ENCODE measurements around the gene LMBR1. TPM values are rescaled to one million over a fixed set of nuclear protein-coding genes. Genes with fewer than 3 reads are reported as not detected.

The LMBR1 gene
- total and polyA plus RNA-seq, 2 of the 4 experiments (the other 2 are of a cell fraction): 11.9 to 19.9 TPM

DNA sequence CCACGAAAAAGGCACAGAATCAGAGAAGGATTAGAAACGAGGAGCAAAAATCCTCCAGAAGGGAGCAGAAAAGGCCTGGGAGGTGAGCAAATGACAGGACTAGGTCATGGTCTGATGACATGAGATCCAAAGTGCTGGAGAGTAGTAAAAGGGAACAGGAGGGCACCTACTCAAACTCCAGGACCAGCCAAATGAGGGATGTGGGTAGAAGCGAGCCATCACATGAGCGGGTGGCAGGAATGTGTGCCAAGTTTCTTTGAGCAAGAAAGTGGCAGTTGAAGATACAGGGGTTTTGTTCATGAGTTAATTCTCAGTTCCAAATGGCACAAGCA lies 139.8 kb downstream of the LMBR1 start:
- Histone ChIP-seq H3K23ac (ENCODE audit: low read depth, low read length) (peak overlapping the region; percentile 34; the same call in 1 of the 2 replicates), H3K27ac (ENCODE audit: insufficient read depth, low read length) (peak overlapping the region; percentile 13; the same call in 1 of the 2 replicates), H3K79me1 (ENCODE audit: low read depth in 1 of 2, low read length in 2 of 2) (peaks cover 0 to 8% of the 10 kb centered on the region in 2 experiments; a peak in 2 of 4 replicates), H3K9me3 (ENCODE audit: control insufficient read depth, insufficient read depth, low read length) (no peaks in the 10 kb centered on the region), H2AFZ (replicated peaks; ENCODE audit: low read length, poor library complexity) (no peak overlapping the region), H4K20me1 (ENCODE audit: insufficient read depth, low read length) (no peaks in the 10 kb centered on the region), H3K56ac (ENCODE audit: extremely low read depth, insufficient read depth, low read length) (no peak overlapping the region), H4K5ac (ENCODE audit: low read depth, low read length) (peak overlapping the region; percentile 16), H4K91ac (ENCODE audit: insufficient read depth, low read depth, low read length) (peak overlapping the region; percentile 85), H2AK5ac (ENCODE audit: low read depth, low read length) (peak overlapping the region; percentile 66), H2AK9ac (replicated peaks; ENCODE audit: low read depth, low read length, poor library complexity) (peak overlapping the region; percentile 15), H4K8ac (ENCODE audit: low read depth in 2 of 2, low read length in 2 of 2) (peak overlapping the region; percentile 5 to 76; a peak in 3 of 4 replicates), H3K9me1 (ENCODE audit: insufficient read depth, low read length) (peaks cover 7% of the 10 kb centered on the region), H3K4me1 (ENCODE audit: control insufficient read depth, insufficient read depth, low read length) (peaks cover 22% of the 10 kb centered on the region), H2BK20ac (ENCODE audit: low read depth, low read length) (peak overlapping the region; percentile 71), H3K18ac (ENCODE audit: low read depth, low read length) (peak overlapping the region; percentile 35), H3K27me3 (ENCODE audit: control insufficient read depth, insufficient read depth, low read length) (no peaks in the 10 kb centered on the region), H2BK5ac (ENCODE audit: low read depth, low read length, poor library complexity, severe bottlenecking) (peak overlapping the region; percentile 43), H2BK120ac (ENCODE audit: low read depth, low read length) (peak overlapping the region; percentile 85), H3K9ac (ENCODE audit: low read depth, low read length) (0 out of 2 replicates have a peak overlapping the region, but pooled peaks have one; percentile 3), H3K4me2 (ENCODE audit: low read depth, low read length) (peak overlapping the region; percentile 28), H3K4me3 (ENCODE audit: insufficient read depth, low read depth, low read length) (no peak overlapping the region), H3K4ac (ENCODE audit: low read depth, low read length) (peak overlapping the region; percentile 84; the same call in 1 of the 2 replicates), H3K14ac (replicated peaks; ENCODE audit: low read depth, low read length) (peak overlapping the region; percentile 80), H3K36me3 (ENCODE audit: control insufficient read depth, insufficient read depth, low read length) (no peaks in the 10 kb centered on the region), H2BK15ac (ENCODE audit: low read depth, low read length) (peak overlapping the region; percentile 8; the same call in 1 of the 3 replicates)
- no TSS peak for BruUV-seq (replicated peaks)
- ATAC-seq (ENCODE audit: low read depth) (no peak), DNase-seq (no peak)
- TF ChIP-seq RCOR1 (IDR thresholded peaks at IDR 0.05; ENCODE audit: insufficient replicate concordance, low read length): no peak
- TF ChIP-seq MAZ (IDR thresholded peaks at IDR 0.05; ENCODE audit: borderline replicate concordance, low read depth, low read length): no peak
- no peak for TF ChIP-seq FOS (IDR thresholded peaks at IDR 0.05; ENCODE audit: low read depth, low read length)
- TF ChIP-seq NFE2L2 (IDR thresholded peaks at IDR 0.05; ENCODE audit: low read depth, low read length): no peak
- no peak for TF ChIP-seq CTCF (conservative IDR thresholded peaks at IDR 0.05; ENCODE audit: low read depth, low read length)
- TF ChIP-seq, protein P1, sequence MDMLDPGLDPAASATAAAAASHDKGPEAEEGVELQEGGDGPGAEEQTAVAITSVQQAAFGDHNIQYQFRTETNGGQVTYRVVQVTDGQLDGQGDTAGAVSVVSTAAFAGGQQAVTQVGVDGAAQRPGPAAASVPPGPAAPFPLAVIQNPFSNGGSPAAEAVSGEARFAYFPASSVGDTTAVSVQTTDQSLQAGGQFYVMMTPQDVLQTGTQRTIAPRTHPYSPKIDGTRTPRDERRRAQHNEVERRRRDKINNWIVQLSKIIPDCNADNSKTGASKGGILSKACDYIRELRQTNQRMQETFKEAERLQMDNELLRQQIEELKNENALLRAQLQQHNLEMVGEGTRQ (IDR thresholded peaks at IDR 0.05; ENCODE audit: low read depth, low read length): no peak
- no peak for TF ChIP-seq MXI1 (IDR thresholded peaks at IDR 0.05; ENCODE audit: borderline replicate concordance, low read depth, low read length)
- TF ChIP-seq BHLHE40 (IDR thresholded peaks at IDR 0.05; ENCODE audit: low read depth, low read length): no peak
- no peak for TF ChIP-seq SMC3 (IDR thresholded peaks at IDR 0.05; ENCODE audit: low read depth, low read length)
- TF ChIP-seq RFX5 (IDR thresholded peaks at IDR 0.05; ENCODE audit: low read depth, low read length): no peak
- no peak for TF ChIP-seq CHD1 (IDR thresholded peaks at IDR 0.05; ENCODE audit: low read depth, low read length)
- TF ChIP-seq ELK1 (IDR thresholded peaks at IDR 0.05; ENCODE audit: borderline replicate concordance, low read depth, low read length): no peak
- no peak for TF ChIP-seq POLR2A (IDR thresholded peaks at IDR 0.05; ENCODE audit: low read depth, low read length)
- intact Hi-C loops (cut with micrococcal nuclease): loop anchor here (2.0 to 10.0 kb wide), 2 partner anchors 112 to 278 kb away; partner anchors contain the start of gene RNF32
- WGBS, 2 experiments (ENCODE audit: extremely low coverage in 2 of 2, insufficient read length in 1 of 2): 94% methylated on average over 2 of the region's 4 CpGs; no CpG with 5 or more reads in 1 of the 2 experiments
- CTCF ChIA-PET: interaction anchor here (1.5 to 2.3 kb wide), 2 partner anchors 17 to 24 kb away, joined by 3 to 8 read pairs; no protein-coding TSS in a partner anchor
- dilution Hi-C loops (cut with HindIII; ENCODE audit: low sequenced_read_pairs, unreplicated experiment): no loop called here
- POLR2A ChIA-PET (ENCODE audit: unreplicated experiment): interaction anchor here (0.6 kb wide), 1 partner anchor 9 kb away, joined by 10 read pairs; no protein-coding TSS in a partner anchor
- in situ Hi-C loops (cut with MboI; ENCODE audit: low sequenced_read_pairs): no loop called here

Measured in IMR-90 (cell line).